NCI-H524 treated with DMSO at 0.1 percent for 48 hours (cell line): Measurements from ENCODE around the gene FEM1B.
A peak's percentile ranks its signal among the peaks of the same experiment; 100 is the strongest.

Experiments
- DNase-seq: peaks from one replicate; lab custom pipeline; 2025; lab: John Stamatoyannopoulos, UW

The FEM1B gene

DNA sequence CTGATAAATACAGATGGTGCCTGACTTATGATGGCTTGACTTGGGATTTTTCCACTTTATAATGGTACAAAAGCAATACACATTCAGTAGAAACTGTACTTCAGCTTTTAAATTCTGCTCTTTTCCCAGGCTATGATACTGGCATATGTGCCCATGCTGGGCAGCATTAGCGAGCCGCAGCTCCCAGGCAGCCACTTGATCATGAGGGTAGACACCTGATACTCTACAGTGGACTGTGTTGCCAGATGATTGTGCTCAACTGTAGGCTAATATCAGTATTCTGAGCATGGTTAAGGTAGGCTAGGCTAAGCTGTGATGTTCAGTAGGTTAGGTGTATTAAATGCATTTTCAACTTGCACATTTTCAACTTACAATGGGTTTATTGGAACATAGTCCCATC, 17.7 kb upstream of the FEM1B start:
- peak; percentile 78 for DNase-seq

- no peak for DNase-seq
Measured at GRCh38 chr15:68261241-68261640, 16.3 kb upstream of the FEM1B start.

DNA sequence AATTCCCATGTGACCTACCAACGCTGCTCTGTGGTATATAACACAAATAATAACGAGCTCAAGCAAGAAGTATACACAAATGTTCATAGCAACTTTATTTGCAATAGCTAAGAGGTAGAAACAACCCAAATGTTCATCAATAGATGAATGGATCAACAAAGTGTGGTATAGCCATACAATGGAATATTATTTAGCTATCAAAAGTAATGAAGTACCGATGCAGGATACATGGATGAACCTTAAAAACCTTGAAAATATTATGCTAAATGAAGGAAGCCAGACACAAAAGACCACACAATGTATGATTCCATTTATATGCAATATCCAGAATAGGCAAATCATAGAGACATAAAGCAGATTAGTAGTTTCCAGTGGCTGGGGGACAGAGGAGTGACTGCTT, 15.6 kb upstream of the FEM1B start:
- DNase-seq, result no peak

DNA sequence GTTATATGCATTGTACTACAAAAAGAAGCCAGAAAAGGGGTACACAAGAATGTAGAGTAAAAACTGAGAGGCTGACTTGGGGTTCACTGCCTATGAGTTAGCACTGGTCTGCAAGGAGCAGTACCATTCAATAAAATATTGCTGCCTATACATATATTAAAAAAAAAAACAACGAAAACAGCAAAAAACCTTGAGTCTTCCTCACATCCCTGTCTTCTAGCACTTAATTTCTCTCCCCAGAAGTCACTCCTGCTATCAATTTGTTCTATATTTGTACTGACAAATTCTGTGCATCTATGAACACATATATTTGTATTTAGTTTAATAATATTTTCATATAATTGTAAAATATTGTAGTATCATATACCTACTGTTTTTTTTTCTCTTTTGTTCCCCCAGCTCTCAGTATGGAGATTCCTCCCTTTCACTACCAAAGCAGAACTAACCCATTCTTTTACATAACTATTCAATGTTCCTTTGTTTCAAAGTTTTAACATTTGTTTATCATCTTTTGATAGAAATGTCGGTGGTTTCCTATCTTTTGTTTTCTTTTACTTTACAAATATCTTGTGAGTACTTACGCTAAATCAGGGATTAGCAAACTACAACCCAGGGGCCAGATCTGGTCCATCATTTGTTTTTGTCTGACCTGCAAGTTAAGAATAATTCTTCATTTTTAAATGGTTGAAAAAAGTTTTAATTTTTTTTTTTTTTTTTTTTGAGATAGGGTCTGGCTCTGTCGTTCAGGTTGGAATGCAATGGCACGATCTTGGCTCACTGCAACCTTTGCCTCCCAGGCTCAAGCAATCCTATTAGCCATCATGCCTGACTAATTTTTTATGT, 14.8 kb upstream of the FEM1B start:
- DNase-seq, result no peak

DNA sequence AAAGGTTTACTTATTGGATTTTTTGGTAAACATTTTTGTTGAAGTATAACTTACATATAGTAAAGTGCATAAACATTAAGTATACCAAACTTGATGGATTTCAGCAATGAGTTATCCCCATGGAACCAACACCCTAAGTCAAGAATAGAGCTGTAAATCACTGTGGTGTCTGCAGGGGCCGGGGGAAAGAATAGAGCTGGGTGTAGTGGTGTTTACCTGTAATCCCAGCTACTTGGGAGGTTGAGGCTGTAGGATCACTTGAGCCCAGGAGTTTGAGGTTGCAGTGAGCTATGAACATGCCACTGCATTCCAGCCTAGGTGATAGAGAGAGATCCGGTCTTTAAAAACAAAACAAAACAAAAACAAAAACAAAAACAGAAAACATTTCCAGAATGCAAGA, 13.3 kb upstream of the FEM1B start:
- no peak for DNase-seq

- DNase-seq, result no peak
Measured at GRCh38 chr15:68265081-68265480, 12.5 kb upstream of the FEM1B start.

DNA sequence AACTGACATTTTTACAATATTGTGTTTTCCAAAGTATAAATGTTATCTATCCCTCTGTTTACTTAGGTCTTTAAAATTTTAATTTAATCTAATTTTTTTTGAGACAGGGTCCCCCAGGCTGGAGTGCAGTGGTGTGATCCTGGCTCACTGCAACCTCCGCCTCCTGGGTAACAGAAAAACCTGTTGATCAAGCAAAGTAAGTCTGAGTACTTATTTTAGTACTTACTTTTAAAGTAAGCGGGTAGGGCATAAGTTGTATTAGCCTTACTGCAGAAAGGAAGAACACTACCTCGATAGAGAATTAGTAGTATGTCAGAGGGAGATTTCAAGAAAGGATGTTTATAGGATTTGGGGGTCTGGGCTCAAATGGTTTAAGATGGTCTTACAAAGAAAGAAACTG, 11.9 kb upstream of the FEM1B start:
- DNase-seq, result no peak

DNA sequence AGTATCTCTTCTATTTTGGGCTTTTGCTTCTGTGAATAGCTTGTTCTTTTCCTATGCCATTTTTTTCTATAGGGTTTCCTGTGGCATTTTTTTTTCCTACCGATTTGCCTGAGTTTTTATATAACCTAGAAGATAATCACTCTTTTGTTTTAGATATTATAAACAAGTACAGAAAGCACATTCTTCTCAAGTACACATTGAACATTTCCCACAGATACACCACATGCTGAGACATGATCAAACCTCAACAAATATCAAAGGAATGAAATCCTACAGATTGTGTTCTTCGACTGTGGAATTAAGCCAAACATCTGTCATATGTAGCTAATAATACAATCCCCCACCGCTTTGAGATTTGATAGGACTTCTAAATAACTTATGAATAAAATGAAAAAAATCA, 9.1 kb upstream of the FEM1B start:
- no peak for DNase-seq

GRCh38 chr15:68271854-68272471, 5.6 kb upstream of the FEM1B start:
- DNase-seq, result no peak

GRCh38 chr15:68272721-68273271, 4.7 kb upstream of the FEM1B start:
- DNase-seq, result no peak

GRCh38 chr15:68274201-68274848, 3.2 kb upstream of the FEM1B start:
- no peak for DNase-seq

DNA sequence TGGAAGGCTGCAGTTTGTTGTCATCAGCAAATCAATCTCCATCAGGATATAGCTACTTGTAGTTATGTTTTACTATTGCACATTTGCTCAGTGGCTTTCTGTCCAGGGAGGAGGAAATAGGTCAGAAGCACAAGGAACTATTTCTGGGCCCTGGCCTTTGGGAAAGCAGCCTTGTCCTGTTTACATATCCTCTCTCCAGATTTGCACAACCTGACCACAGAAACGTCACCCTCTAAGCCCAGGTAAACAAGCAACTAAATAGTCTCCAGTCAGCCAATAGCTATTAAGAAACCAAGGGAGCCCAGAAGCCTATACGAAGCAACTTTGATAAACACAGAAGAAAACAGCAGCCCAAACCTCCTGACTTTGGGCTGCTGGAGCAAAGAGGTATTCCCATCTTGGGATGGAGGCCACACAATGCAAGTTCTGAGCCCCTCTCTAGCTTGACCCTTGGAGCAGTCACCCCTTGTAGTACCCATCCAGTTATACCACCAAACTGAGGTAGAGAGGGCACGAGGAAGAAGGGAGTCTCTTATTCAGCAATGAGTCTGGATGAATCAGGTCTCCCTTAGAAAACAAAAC, 2.3 kb upstream of the FEM1B start:
- DNase-seq, result no peak

GRCh38 chr15:68276668-68277067, 877 bp upstream of the FEM1B start:
- no peak for DNase-seq

DNA sequence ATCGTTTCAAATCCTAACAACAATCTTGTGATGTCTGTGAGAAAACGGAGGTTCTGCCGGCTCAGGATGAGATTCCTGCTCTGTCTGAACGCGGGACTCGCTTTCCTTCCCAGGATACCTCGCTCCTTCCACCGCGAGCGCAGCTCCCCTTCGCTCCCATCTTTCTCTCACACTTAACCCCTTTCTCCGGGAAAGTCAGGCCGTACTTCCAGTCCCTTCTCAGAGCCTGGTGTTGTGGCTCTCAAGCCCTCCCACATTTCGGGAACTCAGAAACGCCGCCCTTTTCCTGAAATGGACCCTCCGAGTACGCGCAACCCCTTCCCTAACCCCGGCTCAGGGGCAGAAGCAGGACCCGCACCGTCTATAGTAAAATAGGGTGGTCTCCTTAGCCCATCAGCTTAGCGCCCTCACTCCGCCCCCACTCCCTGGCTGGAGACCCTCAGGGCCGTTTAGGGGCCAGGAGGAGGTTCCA, 378 bp upstream of the FEM1B start:
- peak; percentile 44 for DNase-seq

DNA sequence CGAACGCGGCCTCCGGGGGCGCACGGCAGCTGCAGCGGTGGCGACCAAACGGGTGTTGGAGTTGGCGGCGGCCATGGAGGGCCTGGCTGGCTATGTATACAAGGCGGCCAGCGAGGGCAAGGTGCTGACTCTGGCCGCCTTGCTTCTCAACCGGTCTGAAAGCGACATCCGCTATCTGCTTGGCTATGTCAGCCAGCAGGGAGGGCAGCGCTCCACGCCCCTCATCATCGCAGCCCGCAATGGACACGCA, 725 bp downstream of the FEM1B start:
- no peak for DNase-seq

DNA sequence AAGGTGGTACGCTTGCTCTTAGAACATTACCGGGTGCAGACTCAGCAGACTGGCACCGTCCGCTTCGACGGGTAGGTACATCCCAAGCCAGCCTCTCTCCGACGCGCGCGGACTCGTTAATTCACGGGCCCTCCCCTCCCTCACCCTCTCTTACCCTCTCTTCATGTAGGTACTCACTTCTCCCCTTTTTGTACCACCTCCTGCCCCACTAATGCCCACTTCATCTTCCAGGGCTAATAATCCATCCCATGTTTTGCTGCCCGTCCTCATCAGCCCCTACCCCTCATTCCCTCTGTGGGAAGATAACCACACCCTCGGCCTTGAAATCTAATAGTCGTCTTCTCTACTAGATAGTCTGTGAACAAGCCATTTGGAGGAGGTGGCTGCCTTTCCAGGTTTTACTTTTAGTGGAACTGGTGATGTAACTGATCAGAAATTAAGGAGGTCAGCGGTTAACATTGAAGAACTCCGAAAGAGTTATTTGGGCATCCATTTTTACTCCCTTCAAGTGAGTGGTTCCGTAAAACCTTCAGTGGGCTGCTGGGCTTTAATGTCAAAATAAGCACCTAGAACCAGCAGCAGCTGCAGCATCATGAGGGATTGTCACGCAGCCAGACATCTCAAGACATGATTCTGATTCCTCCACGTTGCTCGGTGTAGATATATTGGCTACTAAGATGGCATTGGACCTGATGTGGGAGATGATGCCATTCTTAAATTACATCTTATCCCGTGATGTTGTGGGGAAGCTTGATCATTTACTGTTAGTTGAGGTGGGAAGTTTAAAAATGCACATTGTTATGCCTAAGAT, 1.3 kb downstream of the FEM1B start:
- DNase-seq, result peak; percentile 16

GRCh38 chr15:68279779-68280753, 2.5 kb downstream of the FEM1B start:
- no peak for DNase-seq

DNA sequence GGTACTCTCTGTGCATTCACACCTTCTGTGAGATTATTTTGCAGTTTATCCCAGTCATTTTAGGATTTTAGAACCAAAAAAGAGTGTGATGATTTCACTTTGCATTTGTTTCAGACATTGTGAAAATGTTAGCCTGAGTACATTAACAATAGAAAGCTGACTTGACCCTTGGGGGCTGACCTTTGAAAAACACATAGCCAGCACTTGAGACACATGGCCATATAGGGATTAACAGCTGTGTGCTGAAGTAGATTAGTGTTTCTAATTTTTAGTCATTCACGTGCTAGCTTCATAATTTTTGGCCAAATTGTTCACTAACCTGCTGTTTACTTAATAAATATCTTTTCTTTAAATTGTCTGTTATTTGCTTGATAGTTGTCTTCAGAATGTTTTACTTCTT, 3.5 kb downstream of the FEM1B start:
- no peak for DNase-seq

- no peak for DNase-seq
Measured at GRCh38 chr15:68283401-68283800, 5.9 kb downstream of the FEM1B start.

GRCh38 chr15:68284616-68285258, 7.2 kb downstream of the FEM1B start:
- no peak for DNase-seq
